ENCODE data around the gene MINAR1.

DNA sequence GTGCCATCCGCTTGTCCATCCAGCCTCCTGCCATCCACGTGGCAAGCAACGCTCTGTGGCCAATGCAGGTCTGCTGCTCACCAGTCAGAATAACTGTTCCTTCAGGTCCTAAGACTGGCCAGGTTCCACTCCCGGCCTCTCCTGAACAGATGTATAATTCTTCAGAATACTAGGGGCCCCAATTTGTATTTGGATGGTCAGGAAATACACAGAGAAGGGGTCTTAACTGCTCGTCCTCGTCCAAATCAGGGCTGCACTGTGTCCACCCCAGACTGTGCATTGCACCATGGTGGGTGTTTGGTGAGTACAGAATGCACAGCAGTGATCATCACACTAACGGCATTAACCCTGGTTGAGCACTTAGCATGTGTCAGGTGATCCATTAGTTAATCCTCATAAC is 46.0 kb downstream of the MINAR1 start:
- TF ChIP-seq, protein P1, sequence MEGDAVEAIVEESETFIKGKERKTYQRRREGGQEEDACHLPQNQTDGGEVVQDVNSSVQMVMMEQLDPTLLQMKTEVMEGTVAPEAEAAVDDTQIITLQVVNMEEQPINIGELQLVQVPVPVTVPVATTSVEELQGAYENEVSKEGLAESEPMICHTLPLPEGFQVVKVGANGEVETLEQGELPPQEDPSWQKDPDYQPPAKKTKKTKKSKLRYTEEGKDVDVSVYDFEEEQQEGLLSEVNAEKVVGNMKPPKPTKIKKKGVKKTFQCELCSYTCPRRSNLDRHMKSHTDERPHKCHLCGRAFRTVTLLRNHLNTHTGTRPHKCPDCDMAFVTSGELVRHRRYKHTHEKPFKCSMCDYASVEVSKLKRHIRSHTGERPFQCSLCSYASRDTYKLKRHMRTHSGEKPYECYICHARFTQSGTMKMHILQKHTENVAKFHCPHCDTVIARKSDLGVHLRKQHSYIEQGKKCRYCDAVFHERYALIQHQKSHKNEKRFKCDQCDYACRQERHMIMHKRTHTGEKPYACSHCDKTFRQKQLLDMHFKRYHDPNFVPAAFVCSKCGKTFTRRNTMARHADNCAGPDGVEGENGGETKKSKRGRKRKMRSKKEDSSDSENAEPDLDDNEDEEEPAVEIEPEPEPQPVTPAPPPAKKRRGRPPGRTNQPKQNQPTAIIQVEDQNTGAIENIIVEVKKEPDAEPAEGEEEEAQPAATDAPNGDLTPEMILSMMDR (conservative IDR thresholded peaks at IDR 0.05; ENCODE audit: low read depth, low read length), result no peak
- no peak for TF ChIP-seq EZH2 (IDR thresholded peaks at IDR 0.05; ENCODE audit: low read length, unreplicated experiment)

Data from PC-3 (cell line).